ENCODE data around the gene C10orf120. TPM values are rescaled to one million over a fixed set of nuclear protein-coding genes. Genes with fewer than 3 reads are reported as not detected.

The C10orf120 gene
- total RNA-seq, 4 donors from 2014 or later: not detected

- ATAC-seq (ENCODE audit: low FRiP score): no peak
- no peak for DNase-seq (ENCODE audit: low spot score)
- no peak for TF ChIP-seq CTCF (IDR thresholded peaks at IDR 0.05)
These were observed 26.4 kb downstream of the C10orf120 start for GRCh38 chr10:122673269-122673668.

GRCh38 chr10:122672655-122673054, 27.0 kb downstream of the C10orf120 start:
- no peak for DNase-seq (ENCODE audit: low spot score)
- no peak for ATAC-seq (ENCODE audit: low FRiP score)
- TF ChIP-seq CTCF (IDR thresholded peaks at IDR 0.05): no peak

DNA sequence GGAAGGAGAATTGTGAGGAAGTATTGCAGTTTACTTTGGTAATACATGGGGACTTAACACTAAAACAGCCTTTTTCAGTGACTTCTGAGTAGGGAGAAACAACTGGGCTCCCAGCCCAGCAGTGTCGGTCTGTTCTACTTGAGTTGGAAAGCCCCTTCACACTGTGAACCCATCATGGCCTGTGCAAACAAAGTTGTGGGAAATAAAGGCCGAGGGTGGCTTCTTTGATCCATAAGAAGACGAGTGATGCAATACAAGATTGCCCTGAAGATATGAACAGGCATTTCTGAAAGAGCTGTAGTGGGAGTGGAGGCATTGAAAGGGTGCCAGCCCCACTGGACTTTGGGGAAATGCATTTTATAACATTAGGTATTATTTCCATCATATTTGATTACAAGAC, 28.3 kb downstream of the C10orf120 start:
- TF ChIP-seq CTCF (IDR thresholded peaks at IDR 0.05): no peak
- DNase-seq (ENCODE audit: low spot score): no peak

GRCh38 chr10:122669842-122670241, 29.8 kb downstream of the C10orf120 start:
- DNase-seq (ENCODE audit: low spot score) (no peak), ATAC-seq (ENCODE audit: low FRiP score) (no peak)
- TF ChIP-seq CTCF (IDR thresholded peaks at IDR 0.05): no peak

More for the DNA sequence above, 28.3 kb downstream of the C10orf120 start:
- no peak for ATAC-seq (ENCODE audit: low FRiP score)

DNA sequence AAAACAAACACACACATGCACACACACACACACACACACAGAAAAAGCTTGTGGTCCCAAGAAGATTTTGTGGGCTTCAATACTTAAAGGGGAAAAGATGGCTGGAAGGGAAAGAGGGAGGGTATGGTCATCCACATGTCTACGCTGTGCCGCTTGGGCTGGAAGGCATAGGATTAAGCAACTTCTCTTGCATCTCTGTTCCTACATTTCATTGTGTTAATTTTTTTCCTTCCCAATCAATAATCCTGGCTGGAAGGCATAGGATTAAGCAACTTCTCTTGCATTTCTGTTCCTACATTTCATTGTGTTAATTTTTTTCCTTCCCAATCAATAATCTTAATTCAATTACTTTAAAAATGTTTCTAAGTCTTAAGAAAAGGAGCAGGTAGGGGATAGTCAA, 30.6 kb downstream of the C10orf120 start:
- ATAC-seq (ENCODE audit: low FRiP score) (no peak), DNase-seq (ENCODE audit: low spot score) (no peak)
- no peak for TF ChIP-seq CTCF (IDR thresholded peaks at IDR 0.05)

GRCh38 chr10:122665946-122666345, 33.7 kb downstream of the C10orf120 start:
- DNase-seq (ENCODE audit: low spot score): no peak
- no peak for ATAC-seq (ENCODE audit: low FRiP score)
- TF ChIP-seq CTCF (IDR thresholded peaks at IDR 0.05): no peak

DNA sequence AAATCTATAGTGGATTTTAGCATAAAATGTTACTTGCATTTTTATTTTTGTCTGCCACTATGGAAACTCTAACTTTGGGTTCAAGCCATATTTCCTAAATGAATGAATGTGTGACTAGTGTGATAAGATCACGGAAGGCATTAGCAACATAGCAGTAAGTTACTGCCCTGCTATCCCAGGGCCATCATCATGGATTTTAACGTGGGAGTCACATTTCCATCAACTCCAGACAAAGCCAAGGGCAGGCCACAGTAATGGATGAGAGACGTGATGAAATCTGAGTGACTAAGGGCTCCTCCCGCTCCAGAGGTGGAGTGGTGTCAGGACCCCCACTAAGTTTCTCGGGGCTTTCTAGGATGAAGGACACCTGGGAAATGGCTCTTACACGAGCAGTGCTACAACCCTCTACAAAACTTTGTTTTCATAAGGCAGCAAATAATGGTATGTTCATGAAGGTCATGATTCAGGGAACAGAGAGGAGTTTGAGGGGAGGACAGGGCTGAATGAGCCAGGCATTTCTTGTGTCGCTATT, 34.3 kb downstream of the C10orf120 start:
- TF ChIP-seq CTCF (IDR thresholded peaks at IDR 0.05): no peak
- no peak for DNase-seq (ENCODE audit: low spot score)
- no peak for ATAC-seq (ENCODE audit: low FRiP score)
